HEK293 (cell line): Measurements from ENCODE around the gene NAPB.

Experiments
- CTCF ChIA-PET: fragments of 350-600 bp; formaldehyde crosslinking; extraction: SDS; loops from one replicate; lab custom pipeline; 2021; ENCODE audit warnings: antibody characterized with exemption; lab: Yijun Ruan, JAX
- POLR2A ChIA-PET: fragments of 300-600 bp; formaldehyde crosslinking; extraction: SDS; loops from one replicate; lab custom pipeline; 2020; ENCODE audit warnings: antibody characterized with exemption, inconsistent platforms; lab: Yijun Ruan, JAX
- H3K27ac ChIP-seq: fragments of 200-500 bp; sonication (Bioruptor generic); 2 replicates; pipeline ENCODE4 v1.5.1; 2014; ENCODE audit warnings: low read depth, low read length, control low read depth, inconsistent platforms; ENCODE audit errors: extremely low read depth
- H3K36me3 ChIP-seq, 2 experiments: fragments of 200-500 bp in 1 of 2; sonication (Bioruptor generic) in 1 of 2; 1 replicate in 1 of 2; 2 replicates in 1 of 2; pipeline ENCODE4 v1.5.1; 2014 to 2017; ENCODE audit warnings: inconsistent platforms in 2 of 2, low read length in 2 of 2; ENCODE audit not compliant: control insufficient read depth in 2 of 2, insufficient read depth in 1 of 2
- H3K4me1 ChIP-seq: fragments of 200-500 bp; sonication (Bioruptor generic); 2 replicates; pipeline ENCODE4 v1.5.1; 2014; ENCODE audit warnings: mild to moderate bottlenecking, low read length, inconsistent platforms; ENCODE audit not compliant: control insufficient read depth, insufficient read depth
- H3K4me3 ChIP-seq: 2 replicates; pipeline ENCODE4 v1.5.1; 2011; ENCODE audit warnings: low read depth, mild to moderate bottlenecking, control low read depth, low read length, moderate library complexity
- H3K9me3 ChIP-seq: fragments of 200-500 bp; sonication (Bioruptor generic); 2 replicates; pipeline ENCODE4 v1.5.1; 2014; ENCODE audit warnings: low read depth, low read length, inconsistent platforms; ENCODE audit not compliant: control insufficient read depth, insufficient read depth
- CTCF ChIP-seq: fragments of 450-650 bp; formaldehyde crosslinking; IDR thresholded peaks from 2 replicates; pipeline ENCODE4 v1.5.1; 2016; ENCODE audit warnings: missing biosample characterization, missing genetic modification characterization
- GLIS2 ChIP-seq: fragments of 450-650 bp; formaldehyde crosslinking; IDR thresholded peaks from 2 replicates; pipeline ENCODE4 v1.5.1; 2016; ENCODE audit warnings: missing biosample characterization, missing genetic modification characterization
- KLF1 ChIP-seq: fragments of 450-650 bp; formaldehyde crosslinking; IDR thresholded peaks from 2 replicates; pipeline ENCODE4 v1.5.1; 2016; ENCODE audit warnings: missing biosample characterization, missing genetic modification characterization
- PRDM1 ChIP-seq: fragments of 450-650 bp; formaldehyde crosslinking; IDR thresholded peaks from 2 replicates; pipeline ENCODE4; 2016; ENCODE audit warnings: missing biosample characterization, missing genetic modification characterization
- SETDB1 ChIP-seq: IDR thresholded peaks from one replicate; pipeline ENCODE4 v1.6.1; 2017; ENCODE audit warnings: mild to moderate bottlenecking, low read length, moderate library complexity, mixed read lengths; ENCODE audit not compliant: insufficient read length
- ZBTB49 ChIP-seq: fragments of 450-650 bp; formaldehyde crosslinking; IDR thresholded peaks from 2 replicates; pipeline ENCODE4 v1.5.1; 2016; ENCODE audit warnings: missing biosample characterization, missing genetic modification characterization, low read depth
- ZFP41 ChIP-seq: fragments of 450-650 bp; formaldehyde crosslinking; IDR thresholded peaks from 2 replicates; pipeline ENCODE4 v1.5.1; 2016; ENCODE audit warnings: missing biosample characterization, missing genetic modification characterization, borderline replicate concordance
- ZNF112 ChIP-seq: fragments of 450-650 bp; formaldehyde crosslinking; IDR thresholded peaks from 2 replicates; pipeline ENCODE4 v1.5.0; 2017; ENCODE audit warnings: missing biosample characterization, missing genetic modification characterization
- ZNF133 ChIP-seq: fragments of 450-650 bp; formaldehyde crosslinking; IDR thresholded peaks from 2 replicates; pipeline ENCODE4 v1.5.1; 2016; ENCODE audit warnings: missing biosample characterization, missing genetic modification characterization
- ZNF16 ChIP-seq: fragments of 450-650 bp; formaldehyde crosslinking; IDR thresholded peaks from 2 replicates; pipeline ENCODE4 v1.5.1; 2016; ENCODE audit warnings: low read depth, missing biosample characterization, missing genetic modification characterization
- ZNF223 ChIP-seq: fragments of 450-650 bp; formaldehyde crosslinking; IDR thresholded peaks from 2 replicates; pipeline ENCODE4 v1.5.1; 2016; ENCODE audit warnings: missing biosample characterization, missing genetic modification characterization
- ZNF341 ChIP-seq: fragments of 450-650 bp; formaldehyde crosslinking; IDR thresholded peaks from 2 replicates; pipeline ENCODE4; 2016; ENCODE audit warnings: low read depth, missing biosample characterization, missing genetic modification characterization
- ZNF518A ChIP-seq: fragments of 450-650 bp; formaldehyde crosslinking; conservative IDR thresholded peaks from 2 replicates; pipeline ENCODE4 v1.5.1; 2016; ENCODE audit warnings: low read depth, missing biosample characterization, missing genetic modification characterization
- ZNF585B ChIP-seq: fragments of 450-650 bp; formaldehyde crosslinking; IDR thresholded peaks from 2 replicates; pipeline ENCODE4 v1.5.1; 2016; ENCODE audit warnings: missing biosample characterization, missing genetic modification characterization
- ZNF624 ChIP-seq: fragments of 450-650 bp; formaldehyde crosslinking; IDR thresholded peaks from 2 replicates; pipeline ENCODE4 v1.5.1; 2017; ENCODE audit warnings: missing biosample characterization, missing genetic modification characterization
- ZNF701 ChIP-seq: fragments of 450-650 bp; formaldehyde crosslinking; IDR thresholded peaks from 2 replicates; pipeline ENCODE4 v1.5.1; 2016; ENCODE audit warnings: missing biosample characterization, missing genetic modification characterization
- ZNF707 ChIP-seq: fragments of 450-650 bp; formaldehyde crosslinking; IDR thresholded peaks from 2 replicates; pipeline ENCODE4 v1.5.1; 2016; ENCODE audit warnings: missing biosample characterization, missing genetic modification characterization
- ZNF792 ChIP-seq: fragments of 450-650 bp; formaldehyde crosslinking; IDR thresholded peaks from 2 replicates; pipeline ENCODE4 v1.5.1; 2016; ENCODE audit warnings: missing biosample characterization, missing genetic modification characterization

NAPB gene

GRCh38 chr20:23337312-23337711, 84.0 kb downstream of the NAPB start:
- H3K4me1 ChIP-seq: no peaks in the 10 kb centered on the region
- CTCF ChIA-PET: interaction anchor here (0.5 to 1.4 kb wide), 5 partner anchors 10 to 646 kb away, joined by 3 to 5 read pairs (median 4); no protein-coding TSS in a partner anchor
- POLR2A ChIA-PET: interaction anchor here (1.7 kb wide), 1 partner anchor 12 kb away, joined by 3 read pairs; no protein-coding TSS in a partner anchor
- no peak overlapping the region for H3K27ac ChIP-seq
- H3K4me3 ChIP-seq: no peak overlapping the region
- H3K9me3 ChIP-seq: no peaks in the 10 kb centered on the region
- H3K36me3 ChIP-seq: no peaks in the 10 kb centered on the region
- TF ChIP-seq ZNF112 (tag by site-specific recombination) (no peak), ZNF16 (tag by site-specific recombination) (no peak), CTCF (tag by site-specific recombination) (no peak), KLF1 (tag by site-specific recombination) (no peak), ZNF223 (tag by site-specific recombination) (no peak), ZNF701 (no peak), ZNF792 (tag by site-specific recombination) (no peak), PRDM1 (no peak), ZNF707 (tag by site-specific recombination) (no peak), ZNF585B (tag by site-specific recombination) (no peak), GLIS2 (tag by site-specific recombination) (no peak), ZNF518A (tag by site-specific recombination) (no peak), ZNF341 (tag by site-specific recombination) (no peak)

GRCh38 chr20:23336476-23336875, 84.8 kb downstream of the NAPB start:
- no peak overlapping the region for H3K4me3 ChIP-seq
- POLR2A ChIA-PET: no interaction called here
- H3K9me3 ChIP-seq: no peaks in the 10 kb centered on the region
- TF ChIP-seq ZFP41 (tag by site-specific recombination) (no peak), ZNF133 (tag by site-specific recombination) (no peak), ZNF624 (tag by site-specific recombination) (no peak), ZNF341 (tag by site-specific recombination) (no peak), SETDB1 (no peak), ZBTB49 (tag by site-specific recombination) (no peak)
- CTCF ChIA-PET: interaction anchor here (0.6 to 1.4 kb wide), 2 partner anchors 10 to 390 kb away, joined by 5 to 6 read pairs; no protein-coding TSS in a partner anchor
- H3K36me3 ChIP-seq: no peaks in the 10 kb centered on the region
- H3K27ac ChIP-seq: no peak overlapping the region
- no peaks in the 10 kb centered on the region for H3K4me1 ChIP-seq
